ENCODE measurements around the gene CCL3.
"Not testable (repeated sequence)": the region's sequence is repeated elsewhere in the genome, so short reads cannot be mapped to it uniquely, and the experiment has no call there.

Gene CCL3

GRCh38 chr17:36089888-36090836 is at the start of gene CCL3:
CCL3 (minus strand) TSS chr17:36090143; CDS start chr17:36090058, 85 bp downstream.
- DNase-seq (ENCODE audit: low read depth), result no peak

DNA sequence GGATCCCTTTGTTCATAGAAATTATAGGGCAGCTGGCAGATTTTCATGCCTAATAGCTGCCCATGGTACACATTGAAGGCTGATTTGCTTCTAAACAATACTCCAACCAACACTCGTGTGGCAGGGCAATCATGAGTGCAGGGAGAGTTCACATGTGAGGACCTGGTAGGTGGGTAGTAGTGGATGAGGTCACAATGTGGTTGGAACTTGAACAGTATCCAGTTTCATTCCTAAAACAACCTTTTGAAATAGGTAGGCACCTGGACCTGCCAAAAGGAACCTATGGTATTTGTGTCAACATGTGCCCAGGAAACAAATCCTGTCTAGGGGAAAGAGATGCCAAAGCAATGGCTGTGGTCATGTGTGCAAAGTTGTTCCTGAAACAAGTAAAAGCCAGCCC is 46.5 kb upstream of the CCL3 start:
- no peak for DNase-seq (ENCODE audit: low read depth)

GRCh38 chr17:36136036-36136435 is 46.1 kb upstream of the CCL3 start:
- no peak for DNase-seq (ENCODE audit: low read depth)

DNA sequence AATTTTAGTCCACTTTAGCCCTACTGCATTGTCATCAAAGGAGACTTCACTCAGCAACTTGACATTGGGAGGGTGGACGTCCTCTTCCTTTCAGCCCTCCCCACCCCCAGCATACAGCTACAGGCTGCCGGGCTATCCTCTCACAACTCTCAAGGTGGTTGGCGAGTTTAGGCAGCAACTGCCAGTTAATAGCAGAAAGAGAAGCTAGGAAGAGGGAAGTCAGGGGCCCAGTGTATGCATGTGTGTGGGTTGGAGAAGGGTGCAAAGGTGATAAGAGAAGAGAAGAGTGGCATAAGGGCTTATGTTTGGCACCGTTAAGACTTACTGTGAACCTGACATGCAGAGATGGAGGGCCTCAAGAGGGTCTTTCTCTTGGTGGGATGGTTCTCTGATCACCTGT is 45.5 kb upstream of the CCL3 start:
- DNase-seq (ENCODE audit: low read depth), result no peak

DNA sequence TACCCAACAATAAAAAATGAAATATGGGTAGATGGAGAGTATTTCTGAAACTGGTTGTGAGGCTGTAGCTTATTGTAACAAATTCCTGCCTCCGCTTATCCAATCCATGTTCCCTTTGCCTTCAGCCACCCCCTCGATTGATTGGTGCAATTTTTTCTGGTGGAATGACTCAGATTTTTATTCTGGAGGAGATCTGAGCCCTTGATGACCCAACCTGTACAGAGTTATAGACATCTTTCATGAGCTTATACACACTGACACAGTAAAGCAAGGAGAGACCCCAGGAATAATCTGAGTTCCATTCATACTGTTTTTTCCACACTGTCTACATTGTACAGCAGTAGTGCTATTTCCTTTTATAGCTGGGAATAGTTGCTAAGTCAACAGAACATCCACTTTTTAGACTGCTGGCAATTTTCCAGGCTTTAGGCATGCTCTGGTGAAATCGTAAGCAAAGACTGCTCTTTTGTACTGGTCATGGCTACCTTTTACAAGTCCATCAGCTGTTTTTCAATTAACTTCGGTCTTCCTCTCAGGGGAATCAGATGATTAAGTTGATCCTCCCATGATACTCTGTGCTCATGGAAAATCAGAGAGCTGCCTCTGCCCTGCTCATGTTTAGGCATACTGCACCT is 43.8 kb upstream of the CCL3 start:
- DNase-seq (ENCODE audit: low read depth), result no peak

GRCh38 chr17:36132421-36132831 is 42.5 kb upstream of the CCL3 start:
- DNase-seq (ENCODE audit: low read depth), result no peak

DNA sequence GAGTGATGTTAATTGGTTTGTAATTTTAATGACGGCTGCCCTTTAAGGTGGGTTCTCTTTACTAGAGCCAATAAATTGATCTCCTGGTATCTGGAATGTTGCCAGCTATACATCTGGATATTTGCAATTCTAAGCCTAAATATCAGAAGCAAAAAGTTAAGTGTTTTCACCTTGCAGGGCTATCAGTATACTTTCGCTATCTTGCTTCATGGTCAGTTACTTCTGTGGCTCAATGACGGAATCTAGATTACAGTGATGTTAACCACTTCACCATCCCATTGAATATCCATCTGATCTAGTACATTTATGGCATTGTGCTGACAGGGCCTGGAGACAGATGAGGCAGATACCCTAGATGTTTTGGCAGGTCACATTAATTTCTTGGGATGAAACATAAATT is 42.0 kb upstream of the CCL3 start:
- no peak for DNase-seq (ENCODE audit: low read depth)

DNA sequence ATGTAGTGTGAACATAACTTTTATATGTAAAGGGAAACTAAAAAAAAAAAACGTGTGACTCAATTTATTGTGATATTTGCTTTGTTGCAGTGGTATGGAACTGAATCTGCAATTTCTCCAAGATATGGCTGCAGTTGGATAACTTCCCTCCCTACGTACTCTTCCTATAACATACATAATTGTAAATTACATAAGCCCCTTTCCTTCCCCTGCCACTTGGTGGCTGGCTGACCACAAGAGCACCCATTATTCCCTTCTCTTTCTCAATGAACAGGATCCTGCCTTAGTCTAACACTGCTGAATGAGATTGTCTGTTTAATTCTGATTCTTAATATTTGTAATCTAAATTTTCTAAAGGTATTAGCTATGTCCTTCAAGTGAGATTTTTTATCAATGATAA is 41.5 kb upstream of the CCL3 start:
- no peak for DNase-seq (ENCODE audit: low read depth)

DNA sequence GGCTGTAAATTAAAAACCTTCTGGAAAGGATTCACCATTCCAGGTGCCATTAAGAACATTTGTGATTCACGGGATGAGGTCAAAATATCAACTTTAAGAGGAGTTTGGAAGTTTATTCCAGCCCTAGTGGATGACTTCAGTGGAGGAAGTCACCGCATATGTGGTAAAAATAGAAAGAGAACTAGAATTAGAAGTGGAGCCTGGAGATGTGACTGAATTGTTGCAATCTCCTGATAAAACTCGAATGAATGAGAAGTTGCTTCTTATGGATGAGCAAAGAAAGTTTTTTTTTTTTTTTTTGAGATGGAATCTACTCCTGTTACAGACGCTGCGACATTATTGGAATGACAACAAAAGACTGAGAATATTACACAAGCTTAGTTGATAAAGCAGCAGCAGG is 40.4 kb upstream of the CCL3 start:
- DNase-seq (ENCODE audit: low read depth), result no peak

GRCh38 chr17:36129616-36130015 is 39.7 kb upstream of the CCL3 start:
- no peak for DNase-seq (ENCODE audit: low read depth)

GRCh38 chr17:36128411-36128978 is 38.6 kb upstream of the CCL3 start:
- no peak for DNase-seq (ENCODE audit: low read depth)

DNA sequence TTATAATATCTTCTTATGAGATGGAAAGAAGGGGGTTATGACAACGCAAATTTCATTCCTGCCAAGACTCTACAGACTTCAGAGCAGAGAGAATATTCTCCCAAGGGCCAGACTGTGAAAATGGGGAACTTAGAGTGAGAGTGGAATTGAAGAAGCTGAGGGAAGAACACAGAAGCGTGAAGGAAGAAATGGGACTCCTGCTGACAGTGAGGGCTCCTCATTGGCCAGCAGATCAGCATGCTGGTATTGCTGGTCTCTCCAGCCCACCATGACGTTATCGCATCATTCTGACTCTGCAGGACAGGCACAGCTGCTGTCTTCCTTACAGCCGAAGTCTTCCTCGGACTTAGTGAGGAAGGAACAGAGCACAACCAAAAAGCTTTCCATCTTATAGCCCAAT is 38.0 kb upstream of the CCL3 start:
- DNase-seq (ENCODE audit: low read depth), result no peak

DNA sequence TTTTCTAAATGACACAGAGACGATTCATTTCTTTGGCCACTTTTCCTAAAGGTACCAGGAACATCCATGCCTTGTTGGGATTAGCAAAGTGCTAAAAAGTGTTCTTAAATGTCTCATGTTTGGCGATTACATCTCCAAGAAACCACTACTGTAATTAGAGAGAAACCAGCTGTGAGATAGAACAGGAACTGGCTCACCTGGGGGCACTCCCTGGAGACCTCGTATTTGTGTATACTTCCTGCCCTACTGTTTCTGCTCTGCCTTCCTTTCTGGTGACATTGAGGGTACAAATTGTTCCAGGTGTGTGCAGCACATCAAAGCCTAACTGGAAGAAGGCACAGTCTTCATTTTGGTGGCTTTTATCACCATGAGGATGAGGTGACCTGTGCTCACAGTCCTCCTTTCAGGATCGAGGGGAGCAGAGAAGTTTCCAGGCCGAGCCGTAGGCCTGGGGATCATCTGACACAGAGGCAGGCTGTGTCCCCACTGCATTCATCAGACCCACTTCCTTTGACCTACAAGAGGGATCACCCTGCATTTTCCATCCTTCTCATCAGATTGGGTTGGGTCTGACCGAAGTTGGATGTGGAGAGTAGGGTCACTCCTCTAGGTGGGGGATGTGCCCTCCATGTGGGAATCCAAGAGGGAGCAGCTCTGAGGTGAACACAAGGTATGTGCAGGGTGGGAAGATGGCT is 37.4 kb upstream of the CCL3 start:
- no peak for DNase-seq (ENCODE audit: low read depth)

GRCh38 chr17:36124879-36125824 is 35.2 kb upstream of the CCL3 start:
- no peak for DNase-seq (ENCODE audit: low read depth)

GRCh38 chr17:36123431-36123830 is 33.5 kb upstream of the CCL3 start:
- no peak for DNase-seq (ENCODE audit: low read depth)

GRCh38 chr17:36121099-36121498 is 31.2 kb upstream of the CCL3 start:
- not testable (repeated sequence) for DNase-seq (ENCODE audit: low read depth)

- DNase-seq (ENCODE audit: low read depth), result no peak
Observed at GRCh38 chr17:36120221-36120620, 30.3 kb upstream of the CCL3 start.

GRCh38 chr17:36118477-36119353 is 28.8 kb upstream of the CCL3 start:
- no peak for DNase-seq (ENCODE audit: low read depth)

- no peak for DNase-seq (ENCODE audit: low read depth)
Observed at GRCh38 chr17:36117505-36118382, 27.8 kb upstream of the CCL3 start.

All from activated gamma-delta T cell treated with anti-CD3 and anti-CD28 coated beads, Interleukin-2, amount 50 U/mL, for 16 hours (primary cell).